ENCODE data around the gene METTL25B. TPM values are rescaled to one million over a fixed set of nuclear protein-coding genes. Genes with fewer than 3 reads are reported as not detected.

Gene METTL25B
- total RNA-seq, 1 experiment from 2014 or later = 10.4 TPM

GRCh38 chr1:156712626-156713025 lies 15.6 kb upstream of the METTL25B start:
- H3K4me1 ChIP-seq (ENCODE audit: insufficient read depth, low read length) = peaks cover 16% of the 10 kb centered on the region
- no peak overlapping the region for H3K4me2 ChIP-seq (ENCODE audit: low read length)

DNA sequence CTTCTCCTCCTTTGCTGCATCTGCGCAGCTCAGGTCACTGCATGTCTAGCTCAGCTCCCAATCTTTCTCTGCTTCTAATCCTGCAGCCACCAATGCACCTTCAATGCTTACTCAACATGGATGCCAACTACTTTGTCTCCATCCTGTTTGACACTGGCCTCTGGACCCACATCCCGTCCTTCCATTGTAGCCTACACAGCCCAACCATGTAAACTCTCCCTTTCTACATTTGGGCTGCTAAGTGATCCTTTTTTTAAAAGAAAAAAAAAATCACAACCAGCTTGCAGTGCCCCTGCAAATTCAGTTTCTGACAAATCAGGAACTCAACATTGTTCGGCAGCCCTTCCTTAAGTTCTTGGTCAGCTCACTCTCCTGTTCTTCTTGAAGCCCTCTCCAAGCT lies 13.4 kb upstream of the METTL25B start:
- DNase-seq (no peak), ATAC-seq (no peak)
- H3F3A ChIP-seq (ENCODE audit: low read length, unreplicated experiment) = no peaks in the 10 kb centered on the region
- no peaks in the 10 kb centered on the region for H3K79me2 ChIP-seq (ENCODE audit: low read length)
- H3K9me3 ChIP-seq (ENCODE audit: low read length) = no peaks in the 10 kb centered on the region
- intact Hi-C loops (cut with micrococcal nuclease) = no loop called here
- H3K4me2 ChIP-seq (ENCODE audit: low read length) = no peak overlapping the region
- POLR2A ChIA-PET (ENCODE audit: unreplicated experiment) = interaction anchor here (0.6 kb wide), 1 partner anchor 377 kb away, joined by 3 read pairs; the partner anchor contains the start of genes CCT3 and TSACC
- peaks cover 4% of the 10 kb centered on the region; the same call in 1 of the 2 replicates for H3K36me3 ChIP-seq (ENCODE audit: low read depth, low read length)
- H2AFZ ChIP-seq (ENCODE audit: low read length) = no peak overlapping the region
- H3K27me3 ChIP-seq (ENCODE audit: low read length) = no peaks in the 10 kb centered on the region
- no peak overlapping the region for H3K9ac ChIP-seq (ENCODE audit: low read length)
- CTCF ChIA-PET = interaction anchor here (3.4 kb wide), 1 partner anchor 25 kb away, joined by 16 read pairs; no protein-coding TSS in a partner anchor
- no peaks in the 10 kb centered on the region for H3K9me2 ChIP-seq (replicated peaks; ENCODE audit: low read length)
- BruUV-seq (replicated peaks) = no TSS peak
- H3K27ac ChIP-seq (ENCODE audit: low read length) = no peak overlapping the region
- no peak overlapping the region for H3K4me3 ChIP-seq (ENCODE audit: low read length)
- H4K20me1 ChIP-seq (ENCODE audit: low read length) = no peaks in the 10 kb centered on the region
- H3K4me1 ChIP-seq (ENCODE audit: insufficient read depth, low read length) = peaks cover 9% of the 10 kb centered on the region
- no peak for TF ChIP-seq CTCF (conservative IDR thresholded peaks at IDR 0.05; ENCODE audit: low read depth, low read length)
- no peak for TF ChIP-seq EZH2 (IDR thresholded peaks at IDR 0.05; ENCODE audit: low read length, unreplicated experiment)
- no peak for TF ChIP-seq EZH2phosphoT487 (IDR thresholded peaks at IDR 0.05; ENCODE audit: borderline replicate concordance, low read length)

More at GRCh38 chr1:156712626-156713025, 15.6 kb upstream of the METTL25B start:
- intact Hi-C loops (cut with micrococcal nuclease) = no loop called here
- Histone ChIP-seq H3F3A (ENCODE audit: low read length, unreplicated experiment) (no peaks in the 10 kb centered on the region), H3K9me2 (replicated peaks; ENCODE audit: low read length) (no peaks in the 10 kb centered on the region), H3K79me2 (ENCODE audit: low read length) (no peaks in the 10 kb centered on the region), H3K4me3 (ENCODE audit: low read length) (no peak overlapping the region), H4K20me1 (ENCODE audit: low read length) (no peaks in the 10 kb centered on the region), H2AFZ (ENCODE audit: low read length) (no peak overlapping the region), H3K27me3 (ENCODE audit: low read length) (no peaks in the 10 kb centered on the region), H3K36me3 (ENCODE audit: low read depth, low read length) (no peaks in the 10 kb centered on the region), H3K9ac (ENCODE audit: low read length) (no peak overlapping the region), H3K9me3 (ENCODE audit: low read length) (no peaks in the 10 kb centered on the region), H3K27ac (ENCODE audit: low read length) (no peak overlapping the region)
- no peak for DNase-seq
- ChIA-PET CTCF (interaction anchor here (1.0 kb wide), 1 partner anchor 14 kb away, joined by 4 read pairs; no protein-coding TSS in a partner anchor), POLR2A (ENCODE audit: unreplicated experiment) (no interaction called here)
- TF ChIP-seq CTCF (conservative IDR thresholded peaks at IDR 0.05; ENCODE audit: low read depth, low read length) (no peak), EZH2 (IDR thresholded peaks at IDR 0.05; ENCODE audit: low read length, unreplicated experiment) (no peak), EZH2phosphoT487 (IDR thresholded peaks at IDR 0.05; ENCODE audit: borderline replicate concordance, low read length) (no peak)
- no TSS peak for BruUV-seq (replicated peaks)
- ATAC-seq = no peak

GRCh38 chr1:156717351-156717750 lies 10.9 kb upstream of the METTL25B start:
- Histone ChIP-seq H3K79me2 (ENCODE audit: low read length) (peaks cover 10% of the 10 kb centered on the region; the same call in 1 of the 2 replicates), H2AFZ (ENCODE audit: low read length) (no peak overlapping the region), H3K9ac (ENCODE audit: low read length) (no peak overlapping the region), H3F3A (ENCODE audit: low read length, unreplicated experiment) (no peaks in the 10 kb centered on the region), H3K36me3 (ENCODE audit: low read depth, low read length) (peaks cover 17% of the 10 kb centered on the region), H3K4me1 (ENCODE audit: insufficient read depth, low read length) (no peaks in the 10 kb centered on the region), H3K4me2 (ENCODE audit: low read length) (no peak overlapping the region), H3K4me3 (ENCODE audit: low read length) (no peak overlapping the region), H3K9me2 (replicated peaks; ENCODE audit: low read length) (no peaks in the 10 kb centered on the region), H3K9me3 (ENCODE audit: low read length) (no peaks in the 10 kb centered on the region), H3K27me3 (ENCODE audit: low read length) (no peaks in the 10 kb centered on the region), H4K20me1 (ENCODE audit: low read length) (no peaks in the 10 kb centered on the region; the same call in 1 of the 2 replicates), H3K27ac (ENCODE audit: low read length) (no peak overlapping the region)
- ChIA-PET CTCF (interaction anchor here (3.4 kb wide), 1 partner anchor 28 kb away, joined by 16 read pairs; no protein-coding TSS in a partner anchor), POLR2A (ENCODE audit: unreplicated experiment) (no interaction called here)
- no peak for TF ChIP-seq CTCF (conservative IDR thresholded peaks at IDR 0.05; ENCODE audit: low read depth, low read length)
- TF ChIP-seq EZH2phosphoT487 (IDR thresholded peaks at IDR 0.05; ENCODE audit: borderline replicate concordance, low read length) = no peak
- no peak for TF ChIP-seq EZH2 (IDR thresholded peaks at IDR 0.05; ENCODE audit: low read length, unreplicated experiment)
- intact Hi-C loops (cut with micrococcal nuclease) = no loop called here
- no TSS peak for BruUV-seq (replicated peaks)
- DNase-seq (no peak), ATAC-seq (no peak)
